Neural progenitor cell (in vitro differentiated cells): ENCODE data around the gene MNS1. TPM values are rescaled to one million over a fixed set of nuclear protein-coding genes. Genes with fewer than 3 reads are reported as not detected.

Source experiments
- DNase-seq: peaks from one replicate; pipeline ENCODE4 v3.0.0-alpha.2; 2016; ENCODE audit warnings: low spot score
- H2AFZ ChIP-seq: fragments of 200-600 bp; sonication (generic); replicated peaks from 2 replicates; pipeline ENCODE4 v1.6.1; 2016; ENCODE audit warnings: antibody characterized with exemption
- H3F3A ChIP-seq: fragments of 200-600 bp; sonication (generic); 2 replicates; pipeline ENCODE4 v1.6.1; 2016; ENCODE audit warnings: antibody characterized with exemption, low read depth
- H3K27ac ChIP-seq: fragments of 200-600 bp; sonication (generic); 2 replicates; pipeline ENCODE4 v1.5.1; 2016; ENCODE audit warnings: mild to moderate bottlenecking
- H3K27me3 ChIP-seq: fragments of 200-600 bp; sonication (generic); 2 replicates; pipeline ENCODE4 v1.6.1; 2016; ENCODE audit warnings: mild to moderate bottlenecking, moderate library complexity
- H3K36me3 ChIP-seq: fragments of 200-600 bp; sonication (generic); 2 replicates; pipeline ENCODE4 v1.5.1; 2016
- H3K4me1 ChIP-seq: fragments of 200-600 bp; sonication (generic); 2 replicates; pipeline ENCODE4 v1.6.1; 2016; ENCODE audit warnings: mixed run types
- H3K4me2 ChIP-seq: fragments of 200-600 bp; sonication (generic); 2 replicates; pipeline ENCODE4 v1.6.1; 2016
- H3K4me3 ChIP-seq: fragments of 200-600 bp; sonication (generic); 2 replicates; pipeline ENCODE4 v1.5.1; 2016
- H3K79me2 ChIP-seq: fragments of 200-600 bp; sonication (generic); 2 replicates; pipeline ENCODE4 v1.6.1; 2016; ENCODE audit warnings: low read depth
- H3K9ac ChIP-seq: fragments of 200-600 bp; sonication (generic); 2 replicates; pipeline ENCODE4 v1.6.1; 2016
- H3K9me3 ChIP-seq: fragments of 200-600 bp; sonication (generic); 2 replicates; pipeline ENCODE4 v1.5.1; 2016; ENCODE audit warnings: low read depth
- H4K20me1 ChIP-seq: fragments of 200-600 bp; sonication (generic); 2 replicates; pipeline ENCODE4 v1.6.1; 2016; ENCODE audit warnings: low read depth
- H3K27ac Mint-ChIP-seq: 3 replicates; pipeline ENCODE4 v1.8.0; 2021; ENCODE audit warnings: mixed read lengths
- H3K27me3 Mint-ChIP-seq: 2 replicates; pipeline ENCODE4 v1.8.0; 2022; ENCODE audit warnings: low read depth, mild to moderate bottlenecking, inconsistent platforms, moderate library complexity, mixed read lengths; ENCODE audit not compliant: insufficient read depth
- H3K36me3 Mint-ChIP-seq: 3 replicates; pipeline ENCODE4 v1.8.0; 2021; ENCODE audit warnings: mixed read lengths
- H3K4me1 Mint-ChIP-seq: 3 replicates; pipeline ENCODE4 v1.8.0; 2021; ENCODE audit warnings: mixed read lengths
- H3K4me3 Mint-ChIP-seq: 3 replicates; pipeline ENCODE4 v1.8.0; 2021; ENCODE audit warnings: mild to moderate bottlenecking, moderate library complexity, mixed read lengths
- H3K9me3 Mint-ChIP-seq: 3 replicates; pipeline ENCODE4 v1.8.0; 2020; ENCODE audit warnings: mixed read lengths
- CTCF ChIP-seq: fragments of 200-600 bp; sonication (generic); IDR thresholded peaks from 2 replicates; pipeline ENCODE4 v1.5.1; 2017; ENCODE audit warnings: antibody characterized with exemption, mild to moderate bottlenecking
- EZH2 ChIP-seq: fragments of 200-600 bp; sonication (generic); IDR thresholded peaks from 2 replicates; pipeline ENCODE4 v1.6.1; 2017; ENCODE audit warnings: antibody characterized with exemption, mild to moderate bottlenecking, moderate library complexity
- EZH2phosphoT487 ChIP-seq: fragments of 200-600 bp; sonication (generic); IDR thresholded peaks from 2 replicates; pipeline ENCODE4 v1.6.1; 2017; ENCODE audit warnings: antibody characterized with exemption
- total RNA-seq: library from RNA; depleted of rRNA; stranded (reverse); fragments of >200 nt; gene quantifications from 2 replicates; pipeline ENCODE4 v1.2.3, GENCODE V29; 2015; ENCODE audit warnings: low replicate concordance

Gene MNS1
- total RNA-seq, 1 donor from 2014 or later, result 6.2 TPM

DNA sequence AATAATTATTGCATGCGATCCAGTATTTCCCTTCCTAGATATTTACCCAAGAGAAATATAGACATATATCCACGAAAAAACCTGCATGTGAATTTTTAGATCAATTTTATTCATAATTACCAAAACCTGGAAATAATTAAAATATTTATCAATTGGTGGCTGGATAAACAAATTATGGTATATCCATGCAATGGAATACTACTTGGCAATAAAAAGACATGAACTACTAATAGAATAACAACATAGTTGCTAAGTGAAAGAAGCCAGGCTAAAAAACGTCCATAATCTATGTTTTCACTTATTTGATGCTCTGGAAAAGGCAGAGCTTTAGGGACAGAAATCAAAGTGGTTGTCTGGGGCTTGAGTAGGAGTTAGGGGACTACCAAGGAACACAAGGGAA is 79.0 kb downstream of the MNS1 start:
- no peak overlapping the region for H3K27ac ChIP-seq
- no peaks in the 10 kb centered on the region for H3K4me1 Mint-ChIP-seq
- DNase-seq, result no peak
- no peaks in the 10 kb centered on the region for H3F3A ChIP-seq
- H4K20me1 ChIP-seq, result no peaks in the 10 kb centered on the region
- H3K36me3 ChIP-seq, result no peaks in the 10 kb centered on the region
- no peaks in the 10 kb centered on the region for H3K27me3 Mint-ChIP-seq
- TF ChIP-seq EZH2 (no peak), CTCF (no peak), EZH2phosphoT487 (no peak)
- no peak overlapping the region for H3K4me3 ChIP-seq
- H3K27me3 ChIP-seq, result no peaks in the 10 kb centered on the region
- H3K9me3 ChIP-seq, result no peaks in the 10 kb centered on the region
- H3K27ac Mint-ChIP-seq, result no peak overlapping the region
- no peak overlapping the region for H3K9ac ChIP-seq
- no peak overlapping the region for H2AFZ ChIP-seq
- no peak overlapping the region for H3K4me2 ChIP-seq
- H3K9me3 Mint-ChIP-seq, result peaks cover 16% of the 10 kb centered on the region
- H3K79me2 ChIP-seq, result no peaks in the 10 kb centered on the region
- H3K4me1 ChIP-seq, result no peaks in the 10 kb centered on the region
- no peak overlapping the region for H3K4me3 Mint-ChIP-seq
- H3K36me3 Mint-ChIP-seq, result peaks cover 31% of the 10 kb centered on the region

DNA sequence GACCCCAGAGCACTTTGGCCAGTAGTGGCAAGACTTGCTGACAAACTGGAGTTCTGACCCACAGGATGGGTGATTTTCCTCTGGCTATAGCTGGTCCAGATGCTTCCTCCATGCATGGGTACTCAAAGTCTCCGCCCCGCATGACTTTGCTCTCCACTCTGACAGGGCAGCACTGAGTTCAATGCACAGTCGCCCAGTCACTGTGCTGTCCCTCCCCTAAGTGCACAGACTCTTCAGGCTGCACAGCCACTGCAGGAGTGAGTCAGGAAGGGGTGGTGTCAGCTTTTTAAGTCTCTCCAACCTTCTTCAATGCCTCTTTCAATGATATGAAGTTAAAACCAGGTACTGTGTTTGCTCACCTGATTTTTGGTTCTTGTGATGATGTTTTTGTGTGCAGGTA is 81.9 kb downstream of the MNS1 start:
- H3K36me3 Mint-ChIP-seq, result peaks cover 48% of the 10 kb centered on the region
- Histone ChIP-seq H4K20me1 (no peaks in the 10 kb centered on the region), H2AFZ (no peak overlapping the region), H3K27ac (no peak overlapping the region), H3K27me3 (no peaks in the 10 kb centered on the region), H3K36me3 (no peaks in the 10 kb centered on the region), H3K9me3 (no peaks in the 10 kb centered on the region), H3F3A (no peaks in the 10 kb centered on the region), H3K4me2 (no peak overlapping the region), H3K4me3 (no peak overlapping the region), H3K4me1 (no peaks in the 10 kb centered on the region), H3K9ac (no peak overlapping the region), H3K79me2 (no peaks in the 10 kb centered on the region)
- H3K4me1 Mint-ChIP-seq, result no peaks in the 10 kb centered on the region
- no peak overlapping the region for H3K4me3 Mint-ChIP-seq
- DNase-seq, result no peak
- peaks cover 35% of the 10 kb centered on the region for H3K9me3 Mint-ChIP-seq
- TF ChIP-seq EZH2phosphoT487 (no peak), CTCF (no peak), EZH2 (no peak)
- H3K27ac Mint-ChIP-seq, result no peak overlapping the region
- no peaks in the 10 kb centered on the region for H3K27me3 Mint-ChIP-seq

Other genes with a start within 250 kb of the MNS1 start
- 16.4 and 24.1 TPM in 2 replicates for gene RFX7, start 221.3 kb downstream of the MNS1 start, total RNA-seq
- gene TEX9, start 99.7 kb downstream of the MNS1 start, total RNA-seq, result 8.1 and 8.3 TPM in 2 replicates